ENCODE data around the gene ALK. TPM values are rescaled to one million over a fixed set of nuclear protein-coding genes. Genes with fewer than 3 reads are reported as not detected.

The ALK gene
- total and polyA plus RNA-seq, 2 experiments from 2014 or later: 0.35 TPM; not detected in 1

DNA sequence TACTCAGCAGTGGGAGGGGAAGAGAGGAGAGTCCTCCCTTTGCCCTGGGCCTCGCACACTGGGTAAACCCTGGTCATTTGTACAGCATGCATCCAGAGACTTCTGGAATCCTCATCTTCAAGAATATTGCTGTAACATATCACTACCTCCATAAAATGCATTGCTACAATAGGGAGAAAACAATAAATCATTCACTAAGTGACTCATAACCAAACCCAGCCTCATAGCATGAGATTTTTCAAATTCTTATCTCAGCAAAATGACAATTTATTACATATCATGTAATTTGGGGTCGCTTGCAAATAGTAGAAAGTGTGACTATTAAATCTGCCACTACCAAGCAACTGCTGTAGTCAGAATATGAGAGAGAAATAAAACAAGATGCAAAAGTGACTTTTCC is 189.4 kb downstream of the ALK start (continued):
- TF ChIP-seq EZH2 (IDR thresholded peaks at IDR 0.05; ENCODE audit: low read depth, unreplicated experiment) (no peak), ZNF331 (CRISPR knock-in tag; IDR thresholded peaks at IDR 0.05; ENCODE audit: low read depth) (no peak), JUNB (IDR thresholded peaks at IDR 0.05; ENCODE audit: unreplicated experiment) (no peak), NANOG (IDR thresholded peaks at IDR 0.05; ENCODE audit: borderline replicate concordance) (no peak)

DNA sequence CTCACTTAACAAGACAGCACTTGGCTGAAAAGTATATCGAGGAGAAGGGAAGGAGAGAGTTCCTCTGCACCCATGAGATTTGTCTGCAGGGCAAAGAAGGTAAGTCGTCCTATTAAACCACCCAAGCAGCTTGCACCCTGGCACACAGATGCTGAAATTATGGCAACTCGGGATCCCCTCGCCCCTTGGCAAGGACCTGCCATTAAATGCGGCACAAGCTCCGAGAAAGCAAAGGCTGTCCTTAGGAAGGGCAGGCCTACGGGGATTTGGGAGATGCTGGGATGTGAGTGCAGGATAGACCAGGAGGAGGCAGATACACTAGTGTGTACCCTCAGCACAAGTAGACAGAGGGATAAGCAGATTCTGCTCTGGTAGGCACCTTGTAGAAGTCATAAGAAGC is 191.5 kb downstream of the ALK start:
- no peak for ATAC-seq
- H3K4me1 Mint-ChIP-seq: peaks cover 3% of the 10 kb centered on the region; the same call in 2 of the 3 replicates
- peaks cover 3% of the 10 kb centered on the region for H3K27me3 Mint-ChIP-seq (ENCODE audit: insufficient read depth, low read depth, poor library complexity)
- Histone ChIP-seq H3K9me2 (ENCODE audit: insufficient read depth) (peaks cover 9% of the 10 kb centered on the region; the same call in 1 of the 2 replicates), H4K20me1 (replicated peaks; ENCODE audit: insufficient read depth) (no peaks in the 10 kb centered on the region), H3K27me3 (ENCODE audit: insufficient read depth) (no peaks in the 10 kb centered on the region), H3K36me3 (ENCODE audit: insufficient read depth) (no peaks in the 10 kb centered on the region; the same call in 1 of the 2 replicates), H2AFZ (no peak overlapping the region), H3F3A (replicated peaks; ENCODE audit: low read depth) (no peaks in the 10 kb centered on the region), H3K27ac (ENCODE audit: low read depth) (no peak overlapping the region), H3K79me2 (replicated peaks; ENCODE audit: insufficient read depth) (no peaks in the 10 kb centered on the region), H3K4me2 (no peak overlapping the region), H3K4me1 (ENCODE audit: insufficient read depth) (no peaks in the 10 kb centered on the region), H3K4me3 (no peak overlapping the region)
- TF ChIP-seq, protein P1, sequence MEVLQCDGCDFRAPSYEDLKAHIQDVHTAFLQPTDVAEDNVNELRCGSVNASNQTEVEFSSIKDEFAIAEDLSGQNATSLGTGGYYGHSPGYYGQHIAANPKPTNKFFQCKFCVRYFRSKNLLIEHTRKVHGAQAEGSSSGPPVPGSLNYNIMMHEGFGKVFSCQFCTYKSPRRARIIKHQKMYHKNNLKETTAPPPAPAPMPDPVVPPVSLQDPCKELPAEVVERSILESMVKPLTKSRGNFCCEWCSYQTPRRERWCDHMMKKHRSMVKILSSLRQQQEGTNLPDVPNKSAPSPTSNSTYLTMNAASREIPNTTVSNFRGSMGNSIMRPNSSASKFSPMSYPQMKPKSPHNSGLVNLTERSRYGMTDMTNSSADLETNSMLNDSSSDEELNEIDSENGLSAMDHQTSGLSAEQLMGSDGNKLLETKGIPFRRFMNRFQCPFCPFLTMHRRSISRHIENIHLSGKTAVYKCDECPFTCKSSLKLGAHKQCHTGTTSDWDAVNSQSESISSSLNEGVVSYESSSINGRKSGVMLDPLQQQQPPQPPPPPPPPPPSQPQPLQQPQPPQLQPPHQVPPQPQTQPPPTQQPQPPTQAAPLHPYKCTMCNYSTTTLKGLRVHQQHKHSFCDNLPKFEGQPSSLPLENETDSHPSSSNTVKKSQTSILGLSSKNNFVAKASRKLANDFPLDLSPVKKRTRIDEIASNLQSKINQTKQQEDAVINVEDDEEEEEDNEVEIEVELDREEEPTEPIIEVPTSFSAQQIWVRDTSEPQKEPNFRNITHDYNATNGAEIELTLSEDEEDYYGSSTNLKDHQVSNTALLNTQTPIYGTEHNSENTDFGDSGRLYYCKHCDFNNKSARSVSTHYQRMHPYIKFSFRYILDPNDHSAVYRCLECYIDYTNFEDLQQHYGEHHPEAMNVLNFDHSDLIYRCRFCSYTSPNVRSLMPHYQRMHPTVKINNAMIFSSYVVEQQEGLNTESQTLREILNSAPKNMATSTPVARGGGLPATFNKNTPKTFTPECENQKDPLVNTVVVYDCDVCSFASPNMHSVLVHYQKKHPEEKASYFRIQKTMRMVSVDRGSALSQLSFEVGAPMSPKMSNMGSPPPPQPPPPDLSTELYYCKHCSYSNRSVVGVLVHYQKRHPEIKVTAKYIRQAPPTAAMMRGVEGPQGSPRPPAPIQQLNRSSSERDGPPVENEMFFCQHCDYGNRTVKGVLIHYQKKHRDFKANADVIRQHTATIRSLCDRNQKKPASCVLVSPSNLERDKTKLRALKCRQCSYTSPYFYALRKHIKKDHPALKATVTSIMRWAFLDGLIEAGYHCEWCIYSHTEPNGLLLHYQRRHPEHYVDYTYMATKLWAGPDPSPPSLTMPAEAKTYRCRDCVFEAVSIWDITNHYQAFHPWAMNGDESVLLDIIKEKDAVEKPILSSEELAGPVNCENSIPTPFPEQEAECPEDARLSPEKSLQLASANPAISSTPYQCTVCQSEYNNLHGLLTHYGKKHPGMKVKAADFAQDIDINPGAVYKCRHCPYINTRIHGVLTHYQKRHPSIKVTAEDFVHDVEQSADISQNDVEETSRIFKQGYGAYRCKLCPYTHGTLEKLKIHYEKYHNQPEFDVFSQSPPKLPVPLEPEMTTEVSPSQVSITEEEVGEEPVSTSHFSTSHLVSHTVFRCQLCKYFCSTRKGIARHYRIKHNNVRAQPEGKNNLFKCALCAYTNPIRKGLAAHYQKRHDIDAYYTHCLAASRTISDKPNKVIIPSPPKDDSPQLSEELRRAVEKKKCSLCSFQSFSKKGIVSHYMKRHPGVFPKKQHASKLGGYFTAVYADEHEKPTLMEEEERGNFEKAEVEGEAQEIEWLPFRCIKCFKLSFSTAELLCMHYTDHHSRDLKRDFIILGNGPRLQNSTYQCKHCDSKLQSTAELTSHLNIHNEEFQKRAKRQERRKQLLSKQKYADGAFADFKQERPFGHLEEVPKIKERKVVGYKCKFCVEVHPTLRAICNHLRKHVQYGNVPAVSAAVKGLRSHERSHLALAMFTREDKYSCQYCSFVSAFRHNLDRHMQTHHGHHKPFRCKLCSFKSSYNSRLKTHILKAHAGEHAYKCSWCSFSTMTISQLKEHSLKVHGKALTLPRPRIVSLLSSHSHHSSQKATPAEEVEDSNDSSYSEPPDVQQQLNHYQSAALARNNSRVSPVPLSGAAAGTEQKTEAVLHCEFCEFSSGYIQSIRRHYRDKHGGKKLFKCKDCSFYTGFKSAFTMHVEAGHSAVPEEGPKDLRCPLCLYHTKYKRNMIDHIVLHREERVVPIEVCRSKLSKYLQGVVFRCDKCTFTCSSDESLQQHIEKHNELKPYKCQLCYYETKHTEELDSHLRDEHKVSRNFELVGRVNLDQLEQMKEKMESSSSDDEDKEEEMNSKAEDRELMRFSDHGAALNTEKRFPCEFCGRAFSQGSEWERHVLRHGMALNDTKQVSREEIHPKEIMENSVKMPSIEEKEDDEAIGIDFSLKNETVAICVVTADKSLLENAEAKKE (CRISPR knock-in tag; IDR thresholded peaks at IDR 0.05): no peak
- TF ChIP-seq, protein P2, sequence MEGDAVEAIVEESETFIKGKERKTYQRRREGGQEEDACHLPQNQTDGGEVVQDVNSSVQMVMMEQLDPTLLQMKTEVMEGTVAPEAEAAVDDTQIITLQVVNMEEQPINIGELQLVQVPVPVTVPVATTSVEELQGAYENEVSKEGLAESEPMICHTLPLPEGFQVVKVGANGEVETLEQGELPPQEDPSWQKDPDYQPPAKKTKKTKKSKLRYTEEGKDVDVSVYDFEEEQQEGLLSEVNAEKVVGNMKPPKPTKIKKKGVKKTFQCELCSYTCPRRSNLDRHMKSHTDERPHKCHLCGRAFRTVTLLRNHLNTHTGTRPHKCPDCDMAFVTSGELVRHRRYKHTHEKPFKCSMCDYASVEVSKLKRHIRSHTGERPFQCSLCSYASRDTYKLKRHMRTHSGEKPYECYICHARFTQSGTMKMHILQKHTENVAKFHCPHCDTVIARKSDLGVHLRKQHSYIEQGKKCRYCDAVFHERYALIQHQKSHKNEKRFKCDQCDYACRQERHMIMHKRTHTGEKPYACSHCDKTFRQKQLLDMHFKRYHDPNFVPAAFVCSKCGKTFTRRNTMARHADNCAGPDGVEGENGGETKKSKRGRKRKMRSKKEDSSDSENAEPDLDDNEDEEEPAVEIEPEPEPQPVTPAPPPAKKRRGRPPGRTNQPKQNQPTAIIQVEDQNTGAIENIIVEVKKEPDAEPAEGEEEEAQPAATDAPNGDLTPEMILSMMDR (conservative IDR thresholded peaks at IDR 0.05; ENCODE audit: low read depth in 2 of 2): no peak
- TF ChIP-seq, protein P3, sequence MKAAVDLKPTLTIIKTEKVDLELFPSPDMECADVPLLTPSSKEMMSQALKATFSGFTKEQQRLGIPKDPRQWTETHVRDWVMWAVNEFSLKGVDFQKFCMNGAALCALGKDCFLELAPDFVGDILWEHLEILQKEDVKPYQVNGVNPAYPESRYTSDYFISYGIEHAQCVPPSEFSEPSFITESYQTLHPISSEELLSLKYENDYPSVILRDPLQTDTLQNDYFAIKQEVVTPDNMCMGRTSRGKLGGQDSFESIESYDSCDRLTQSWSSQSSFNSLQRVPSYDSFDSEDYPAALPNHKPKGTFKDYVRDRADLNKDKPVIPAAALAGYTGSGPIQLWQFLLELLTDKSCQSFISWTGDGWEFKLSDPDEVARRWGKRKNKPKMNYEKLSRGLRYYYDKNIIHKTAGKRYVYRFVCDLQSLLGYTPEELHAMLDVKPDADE (IDR thresholded peaks at IDR 0.05): no peak
- TF ChIP-seq CREB1 (CRISPR knock-in tag; IDR thresholded peaks at IDR 0.05; ENCODE audit: low read depth): no peak
- no peak for TF ChIP-seq ZNF114 (CRISPR knock-in tag; IDR thresholded peaks at IDR 0.05)
- TF ChIP-seq, protein P4, sequence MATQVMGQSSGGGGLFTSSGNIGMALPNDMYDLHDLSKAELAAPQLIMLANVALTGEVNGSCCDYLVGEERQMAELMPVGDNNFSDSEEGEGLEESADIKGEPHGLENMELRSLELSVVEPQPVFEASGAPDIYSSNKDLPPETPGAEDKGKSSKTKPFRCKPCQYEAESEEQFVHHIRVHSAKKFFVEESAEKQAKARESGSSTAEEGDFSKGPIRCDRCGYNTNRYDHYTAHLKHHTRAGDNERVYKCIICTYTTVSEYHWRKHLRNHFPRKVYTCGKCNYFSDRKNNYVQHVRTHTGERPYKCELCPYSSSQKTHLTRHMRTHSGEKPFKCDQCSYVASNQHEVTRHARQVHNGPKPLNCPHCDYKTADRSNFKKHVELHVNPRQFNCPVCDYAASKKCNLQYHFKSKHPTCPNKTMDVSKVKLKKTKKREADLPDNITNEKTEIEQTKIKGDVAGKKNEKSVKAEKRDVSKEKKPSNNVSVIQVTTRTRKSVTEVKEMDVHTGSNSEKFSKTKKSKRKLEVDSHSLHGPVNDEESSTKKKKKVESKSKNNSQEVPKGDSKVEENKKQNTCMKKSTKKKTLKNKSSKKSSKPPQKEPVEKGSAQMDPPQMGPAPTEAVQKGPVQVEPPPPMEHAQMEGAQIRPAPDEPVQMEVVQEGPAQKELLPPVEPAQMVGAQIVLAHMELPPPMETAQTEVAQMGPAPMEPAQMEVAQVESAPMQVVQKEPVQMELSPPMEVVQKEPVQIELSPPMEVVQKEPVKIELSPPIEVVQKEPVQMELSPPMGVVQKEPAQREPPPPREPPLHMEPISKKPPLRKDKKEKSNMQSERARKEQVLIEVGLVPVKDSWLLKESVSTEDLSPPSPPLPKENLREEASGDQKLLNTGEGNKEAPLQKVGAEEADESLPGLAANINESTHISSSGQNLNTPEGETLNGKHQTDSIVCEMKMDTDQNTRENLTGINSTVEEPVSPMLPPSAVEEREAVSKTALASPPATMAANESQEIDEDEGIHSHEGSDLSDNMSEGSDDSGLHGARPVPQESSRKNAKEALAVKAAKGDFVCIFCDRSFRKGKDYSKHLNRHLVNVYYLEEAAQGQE (IDR thresholded peaks at IDR 0.05; ENCODE audit: unreplicated experiment): no peak
- no peak for TF ChIP-seq ZNF331 (CRISPR knock-in tag; IDR thresholded peaks at IDR 0.05; ENCODE audit: low read depth)
- no peak for TF ChIP-seq EZH2 (IDR thresholded peaks at IDR 0.05; ENCODE audit: low read depth, unreplicated experiment)
- no peak for TF ChIP-seq NANOG (IDR thresholded peaks at IDR 0.05; ENCODE audit: borderline replicate concordance)
- TF ChIP-seq EZH2phosphoT487 (IDR thresholded peaks at IDR 0.05; ENCODE audit: unreplicated experiment): no peak
- no peak for TF ChIP-seq POLR2AphosphoS5 (IDR thresholded peaks at IDR 0.05; ENCODE audit: low read depth)
- no peak for TF ChIP-seq STAT1 (IDR thresholded peaks at IDR 0.05; ENCODE audit: unreplicated experiment)
- no peak for TF ChIP-seq JUNB (IDR thresholded peaks at IDR 0.05; ENCODE audit: unreplicated experiment)
- H3K27ac Mint-ChIP-seq: no peak overlapping the region
- no peaks in the 10 kb centered on the region for H3K36me3 Mint-ChIP-seq (ENCODE audit: low read depth)
- H3K4me3 Mint-ChIP-seq: no peak overlapping the region
- no peak for DNase-seq (ENCODE audit: low spot score)
- H3K9me3 Mint-ChIP-seq: no peaks in the 10 kb centered on the region
